Upper lobe of left lung (tissue), 4 donors: Measurements from ENCODE around the gene SIAH3.

ENCODE experiments used
- CTCF ChIP-seq, 6 experiments: fragments of 450-650 bp in 4 of 6; fragments of 200-600 bp in 2 of 6; sonication (generic) in 2 of 6; IDR thresholded peaks; one replicate each; pipeline ENCODE4 v1.5.1; 2016 to 2019; ENCODE audit warnings: antibody characterized with exemption in 6 of 6
- EP300 ChIP-seq, 4 donors: sonication (generic); formaldehyde crosslinking; IDR thresholded peaks; one replicate each; pipeline ENCODE4 v1.5.1; 2017; ENCODE audit warnings: antibody characterized with exemption in 4 of 4, control low read depth in 2 of 4
- POLR2A ChIP-seq, 4 donors: fragments of 450-650 bp; IDR thresholded peaks; one replicate each; pipeline ENCODE4 v1.5.1; 2016 to 2017; ENCODE audit warnings: antibody characterized with exemption in 4 of 4, mild to moderate bottlenecking in 2 of 4
- POLR2AphosphoS5 ChIP-seq, 2 donors: sonication (generic); formaldehyde crosslinking; IDR thresholded peaks; one replicate each; pipeline ENCODE4 v1.5.1; 2017; ENCODE audit warnings: antibody characterized with exemption in 2 of 2

GRCh38 chr13:45850027-45850613 lies 1.4 kb downstream of the SIAH3 start:
- TF ChIP-seq POLR2A (IDR thresholded peaks at IDR 0.05) (no peak), POLR2AphosphoS5 (IDR thresholded peaks at IDR 0.05) (no peak), CTCF (IDR thresholded peaks at IDR 0.05) (no peak), EP300 (IDR thresholded peaks at IDR 0.05) (no peak)
